ENCODE data around the gene NTRK3.

The NTRK3 gene

GRCh38 chr15:88075102-88075501 is 181.4 kb downstream of the NTRK3 start:
- TF ChIP-seq SIN3A (IDR thresholded peaks at IDR 0.05; ENCODE audit: borderline replicate concordance, insufficient read depth, low read length) (no peak), FOXP2 (optimal IDR thresholded peaks at IDR 0.05; ENCODE audit: borderline replicate concordance, extremely low read depth, extremely low read length, insufficient read depth) (no peak), TAF1 (IDR thresholded peaks at IDR 0.05; ENCODE audit: borderline replicate concordance, insufficient read depth, low read length) (no peak), REST (IDR thresholded peaks at IDR 0.05; ENCODE audit: insufficient read depth in 1 of 2, low read depth in 2 of 2, low read length in 2 of 2) (no peak), POLR2AphosphoS5 (IDR thresholded peaks at IDR 0.05; ENCODE audit: low read depth, low read length) (no peak)

- TF ChIP-seq SIN3A (IDR thresholded peaks at IDR 0.05; ENCODE audit: borderline replicate concordance, insufficient read depth, low read length) (no peak), FOXP2 (optimal IDR thresholded peaks at IDR 0.05; ENCODE audit: borderline replicate concordance, extremely low read depth, extremely low read length, insufficient read depth) (no peak), REST (IDR thresholded peaks at IDR 0.05; ENCODE audit: insufficient read depth in 1 of 2, low read depth in 2 of 2, low read length in 2 of 2) (no peak), POLR2AphosphoS5 (IDR thresholded peaks at IDR 0.05; ENCODE audit: low read depth, low read length) (no peak), TAF1 (IDR thresholded peaks at IDR 0.05; ENCODE audit: borderline replicate concordance, insufficient read depth, low read length) (no peak)
These were observed 182.2 kb downstream of the NTRK3 start for GRCh38 chr15:88074386-88074785.

- TF ChIP-seq POLR2AphosphoS5 (IDR thresholded peaks at IDR 0.05; ENCODE audit: low read depth, low read length) (no peak), TAF1 (IDR thresholded peaks at IDR 0.05; ENCODE audit: borderline replicate concordance, insufficient read depth, low read length) (no peak), FOXP2 (optimal IDR thresholded peaks at IDR 0.05; ENCODE audit: borderline replicate concordance, extremely low read depth, extremely low read length, insufficient read depth) (no peak), SIN3A (IDR thresholded peaks at IDR 0.05; ENCODE audit: borderline replicate concordance, insufficient read depth, low read length) (no peak), REST (IDR thresholded peaks at IDR 0.05; ENCODE audit: insufficient read depth in 1 of 2, low read depth in 2 of 2, low read length in 2 of 2) (no peak)
These were observed 183.2 kb downstream of the NTRK3 start for GRCh38 chr15:88073391-88073691.

GRCh38 chr15:88072598-88073390 is 183.7 kb downstream of the NTRK3 start:
- TF ChIP-seq POLR2AphosphoS5 (IDR thresholded peaks at IDR 0.05; ENCODE audit: low read depth, low read length) (no peak), SIN3A (IDR thresholded peaks at IDR 0.05; ENCODE audit: borderline replicate concordance, insufficient read depth, low read length) (no peak), REST (IDR thresholded peaks at IDR 0.05; ENCODE audit: insufficient read depth in 1 of 2, low read depth in 2 of 2, low read length in 2 of 2) (no peak), FOXP2 (optimal IDR thresholded peaks at IDR 0.05; ENCODE audit: borderline replicate concordance, extremely low read depth, extremely low read length, insufficient read depth) (no peak), TAF1 (IDR thresholded peaks at IDR 0.05; ENCODE audit: borderline replicate concordance, insufficient read depth, low read length) (no peak)

Data from PFSK-1 (cell line).